Measurements from ENCODE around the gene FAT4.

FAT4 gene

GRCh38 chr4:125314676-125315575, at the start of gene FAT4:
FAT4 (plus strand) TSS chr4:125314955; CDS start chr4:125316412, 1,457 bp downstream.
- DNase-seq: peak; percentile 97

- DNase-seq: no peak
Measured at GRCh38 chr4:125265846-125266245, 48.9 kb upstream of the FAT4 start.

- no peak for DNase-seq
Measured at GRCh38 chr4:125266901-125267604, 47.7 kb upstream of the FAT4 start.

GRCh38 chr4:125267630-125268029, 47.1 kb upstream of the FAT4 start:
- DNase-seq: no peak

GRCh38 chr4:125268068-125268755, 46.5 kb upstream of the FAT4 start:
- peak; percentile 39 for DNase-seq

GRCh38 chr4:125276811-125277210, 37.9 kb upstream of the FAT4 start:
- DNase-seq: peak; percentile 81

GRCh38 chr4:125277790-125278189, 37.0 kb upstream of the FAT4 start:
- no peak for DNase-seq

- DNase-seq: no peak
Measured at GRCh38 chr4:125280892-125281403, 33.8 kb upstream of the FAT4 start.

- peak; percentile 65 for DNase-seq
Measured at GRCh38 chr4:125283707-125284279, 31.0 kb upstream of the FAT4 start.

- DNase-seq: no peak
Measured at GRCh38 chr4:125297116-125297515, 17.6 kb upstream of the FAT4 start.

- DNase-seq: no peak
Measured at GRCh38 chr4:125303058-125303457, 11.7 kb upstream of the FAT4 start.

GRCh38 chr4:125303821-125304220, 10.9 kb upstream of the FAT4 start:
- DNase-seq: no peak

GRCh38 chr4:125306112-125306511, 8.6 kb upstream of the FAT4 start:
- no peak for DNase-seq

- no peak for DNase-seq
Measured at GRCh38 chr4:125306533-125306932, 8.2 kb upstream of the FAT4 start.

- DNase-seq: no peak
Measured at GRCh38 chr4:125311503-125311902, 3.3 kb upstream of the FAT4 start.

GRCh38 chr4:125313497-125313896, 1.3 kb upstream of the FAT4 start:
- peak; percentile 97 for DNase-seq

- no peak for DNase-seq
Measured at GRCh38 chr4:125313989-125314667, 627 bp upstream of the FAT4 start.

GRCh38 chr4:125315576-125316400, 1.0 kb downstream of the FAT4 start:
- DNase-seq: peak; percentile 87

GRCh38 chr4:125316401-125316790, 1.6 kb downstream of the FAT4 start:
- no peak for DNase-seq

GRCh38 chr4:125316791-125317524, 2.2 kb downstream of the FAT4 start:
- peak; percentile 85 for DNase-seq

- no peak for DNase-seq
Measured at GRCh38 chr4:125317525-125317877, 2.7 kb downstream of the FAT4 start.
